RWPE2 (cell line): ENCODE data around the gene PCBP3.
A peak's percentile ranks its signal among the peaks of the same experiment; 100 is the strongest.
"Not testable (repeated sequence)": the region's sequence is repeated elsewhere in the genome, so short reads cannot be mapped to it uniquely, and the experiment has no call there.

Experiments
- ATAC-seq: fragments of 200-7000 bp; cut with Tn5 transposase; 3 replicates; pipeline ENCODE4 v1.9.1; 2021; ENCODE audit warnings: low read depth
- DNase-seq: peaks from one replicate; pipeline ENCODE4 v3.0.0-alpha.2; 2020; ENCODE audit warnings: low spot score
- H3K27ac ChIP-seq: fragments of 450-650 bp; 2 replicates; pipeline ENCODE4 v1.5.1; 2017; ENCODE audit warnings: mild to moderate bottlenecking; ENCODE audit not compliant: poor library complexity, severe bottlenecking
- H3K27me3 ChIP-seq: fragments of 250-450 bp; sonication (Bioruptor Pico); 2 replicates; pipeline ENCODE4 v1.5.1; 2021; ENCODE audit warnings: mild to moderate bottlenecking, moderate library complexity; ENCODE audit not compliant: insufficient read depth, poor library complexity, severe bottlenecking
- H3K36me3 ChIP-seq: fragments of 250-450 bp; sonication (Bioruptor Pico); 2 replicates; pipeline ENCODE4 v1.5.1; 2020; ENCODE audit warnings: low read depth, mild to moderate bottlenecking, moderate library complexity
- H3K4me1 ChIP-seq: fragments of 250-450 bp; sonication (Bioruptor Pico); 2 replicates; pipeline ENCODE4 v1.5.1; 2021; ENCODE audit warnings: mild to moderate bottlenecking, moderate library complexity; ENCODE audit not compliant: insufficient read depth, poor library complexity, severe bottlenecking
- H3K4me3 ChIP-seq: fragments of 250-450 bp; sonication (Bioruptor Pico); 2 replicates; pipeline ENCODE4 v1.5.1; 2021; ENCODE audit warnings: mild to moderate bottlenecking, moderate library complexity; ENCODE audit not compliant: severe bottlenecking
- H3K9me3 ChIP-seq: fragments of 250-450 bp; sonication (Bioruptor Pico); 2 replicates; pipeline ENCODE4 v1.5.1; 2021; ENCODE audit warnings: mild to moderate bottlenecking, moderate library complexity; ENCODE audit not compliant: severe bottlenecking
- TF ChIP-seq, protein P1 (sequence below): fragments of 450-650 bp; IDR thresholded peaks from one replicate; pipeline ENCODE4 v1.5.1; 2017; ENCODE audit warnings: mild to moderate bottlenecking, moderate library complexity; ENCODE audit not compliant: poor library complexity, severe bottlenecking

Gene PCBP3

GRCh38 chr21:45611296-45611695, 32.2 kb upstream of the PCBP3 start:
- Histone ChIP-seq H3K36me3 (no peaks in the 10 kb centered on the region), H3K9me3 (no peaks in the 10 kb centered on the region), H3K4me1 (no peaks in the 10 kb centered on the region), H3K27ac (no peak overlapping the region), H3K27me3 (peaks cover 29% of the 10 kb centered on the region), H3K4me3 (no peak overlapping the region)
- TF ChIP-seq, protein P1, sequence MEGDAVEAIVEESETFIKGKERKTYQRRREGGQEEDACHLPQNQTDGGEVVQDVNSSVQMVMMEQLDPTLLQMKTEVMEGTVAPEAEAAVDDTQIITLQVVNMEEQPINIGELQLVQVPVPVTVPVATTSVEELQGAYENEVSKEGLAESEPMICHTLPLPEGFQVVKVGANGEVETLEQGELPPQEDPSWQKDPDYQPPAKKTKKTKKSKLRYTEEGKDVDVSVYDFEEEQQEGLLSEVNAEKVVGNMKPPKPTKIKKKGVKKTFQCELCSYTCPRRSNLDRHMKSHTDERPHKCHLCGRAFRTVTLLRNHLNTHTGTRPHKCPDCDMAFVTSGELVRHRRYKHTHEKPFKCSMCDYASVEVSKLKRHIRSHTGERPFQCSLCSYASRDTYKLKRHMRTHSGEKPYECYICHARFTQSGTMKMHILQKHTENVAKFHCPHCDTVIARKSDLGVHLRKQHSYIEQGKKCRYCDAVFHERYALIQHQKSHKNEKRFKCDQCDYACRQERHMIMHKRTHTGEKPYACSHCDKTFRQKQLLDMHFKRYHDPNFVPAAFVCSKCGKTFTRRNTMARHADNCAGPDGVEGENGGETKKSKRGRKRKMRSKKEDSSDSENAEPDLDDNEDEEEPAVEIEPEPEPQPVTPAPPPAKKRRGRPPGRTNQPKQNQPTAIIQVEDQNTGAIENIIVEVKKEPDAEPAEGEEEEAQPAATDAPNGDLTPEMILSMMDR = no peak
- ATAC-seq = no peak
- DNase-seq = no peak

- DNase-seq = peak; percentile 38
- H3K27me3 ChIP-seq = peaks cover 37% of the 10 kb centered on the region
Measured at GRCh38 chr21:45611939-45612664, 31.4 kb upstream of the PCBP3 start.

DNA sequence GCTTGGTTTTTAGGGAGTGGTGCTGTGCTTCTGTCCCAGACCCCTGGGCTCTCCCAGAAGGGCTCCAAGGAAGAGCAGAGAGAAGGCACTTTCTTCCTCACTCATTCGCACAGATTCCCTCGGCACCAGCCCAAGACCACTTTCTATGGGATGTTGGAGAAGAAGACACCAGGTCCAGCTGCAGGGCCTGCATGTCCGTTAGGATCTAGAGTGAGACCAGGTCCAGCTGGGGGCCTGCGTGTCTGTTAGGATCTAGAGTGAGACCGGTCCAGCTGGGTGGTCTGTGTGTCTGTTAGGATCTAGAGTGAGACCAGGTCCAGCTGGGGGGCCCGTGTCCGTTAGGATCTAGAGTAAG, 30.9 kb upstream of the PCBP3 start:
- H3K4me1 ChIP-seq, ATAC-seq, H3K9me3 ChIP-seq, H3K36me3 ChIP-seq, H3K4me3 ChIP-seq, H3K27ac ChIP-seq: not testable (repeated sequence)
- peaks cover 42% of the 10 kb centered on the region for H3K27me3 ChIP-seq
- peak; percentile 29 for DNase-seq

More at GRCh38 chr21:45611939-45612664, 31.4 kb upstream of the PCBP3 start:
- no peak overlapping the region for H3K27ac ChIP-seq
- no peaks in the 10 kb centered on the region for H3K4me1 ChIP-seq
- TF ChIP-seq, protein P1 = no peak
- no peak overlapping the region for H3K4me3 ChIP-seq
- no peaks in the 10 kb centered on the region for H3K9me3 ChIP-seq
- H3K36me3 ChIP-seq = no peaks in the 10 kb centered on the region
- peak; percentile 31; the same call in 1 of the 3 replicates for ATAC-seq

DNA sequence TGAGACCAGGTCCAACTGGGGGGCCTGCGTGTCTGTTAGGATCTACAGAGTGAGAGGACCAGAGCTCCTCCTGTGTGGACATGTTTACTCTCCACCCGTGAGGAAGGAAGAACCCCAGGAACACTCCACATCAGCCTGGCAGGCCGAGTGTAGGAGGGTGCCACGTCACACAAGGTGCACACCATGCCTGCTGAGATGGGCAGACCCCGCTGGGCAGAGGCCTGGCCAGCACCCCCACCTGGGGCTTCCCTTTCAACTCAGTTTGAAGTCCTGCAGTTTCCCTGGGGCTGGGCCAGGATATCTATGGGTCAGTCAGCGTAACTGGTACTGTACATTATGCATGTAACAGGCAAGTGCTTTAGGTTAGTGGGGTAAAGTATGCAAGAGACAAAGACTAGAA, 30.1 kb upstream of the PCBP3 start:
- no peak for ATAC-seq
- Histone ChIP-seq H3K27me3 (peaks cover 50% of the 10 kb centered on the region), H3K4me3 (no peak overlapping the region), H3K9me3 (no peaks in the 10 kb centered on the region), H3K36me3 (no peaks in the 10 kb centered on the region), H3K27ac (no peak overlapping the region), H3K4me1 (no peaks in the 10 kb centered on the region)
- DNase-seq = peak; percentile 31
- TF ChIP-seq, protein P1 = no peak

GRCh38 chr21:45613881-45614280, 29.6 kb upstream of the PCBP3 start:
- H3K9me3 ChIP-seq = no peaks in the 10 kb centered on the region
- no peak overlapping the region for H3K27ac ChIP-seq
- no peaks in the 10 kb centered on the region for H3K36me3 ChIP-seq
- H3K4me1 ChIP-seq = no peaks in the 10 kb centered on the region
- H3K4me3 ChIP-seq = no peak overlapping the region
- ATAC-seq = no peak
- H3K27me3 ChIP-seq = peaks cover 50% of the 10 kb centered on the region
- DNase-seq = peak; percentile 15
- TF ChIP-seq, protein P1 = no peak
